GM19395 (cell line): ENCODE results near the gene GGTLC1.
"Not testable (repeated sequence)": the region's sequence is repeated elsewhere in the genome, so short reads cannot be mapped to it uniquely, and the experiment has no call there.

Experiments used
- ATAC-seq: cut with Tn5 transposase; IDR thresholded peaks from one replicate; pipeline ENCODE4 v1.9.1; 2021; ENCODE audit warnings: mild to moderate bottlenecking, moderate library complexity; ENCODE audit not compliant: unreplicated experiment

Gene GGTLC1

DNA sequence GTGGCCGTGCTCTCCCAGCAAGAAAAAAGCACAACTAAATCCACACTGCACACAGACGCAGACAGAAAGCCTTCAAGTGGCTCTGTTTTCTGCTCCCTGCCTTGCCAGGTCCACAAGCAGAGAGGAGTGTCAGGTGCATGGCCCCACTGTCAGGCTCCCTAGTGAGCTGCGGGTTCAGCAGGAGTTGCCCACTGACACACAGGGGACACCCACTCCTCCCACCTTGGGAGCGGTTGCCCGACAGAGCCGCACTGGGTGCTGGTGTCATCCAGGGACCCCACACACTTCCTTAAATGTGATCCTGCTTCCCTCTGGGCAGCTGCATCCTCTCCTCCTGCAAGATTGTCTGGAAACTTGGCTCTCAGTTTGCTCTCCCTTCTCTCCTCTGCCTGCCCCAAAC lies 6.7 kb upstream of the GGTLC1 start:
- not testable (repeated sequence) for ATAC-seq

- ATAC-seq = not testable (repeated sequence)
Measured at GRCh38 chr20:23994001-23994633, 5.5 kb upstream of the GGTLC1 start.

GRCh38 chr20:23993440-23993839 lies 4.9 kb upstream of the GGTLC1 start:
- not testable (repeated sequence) for ATAC-seq

DNA sequence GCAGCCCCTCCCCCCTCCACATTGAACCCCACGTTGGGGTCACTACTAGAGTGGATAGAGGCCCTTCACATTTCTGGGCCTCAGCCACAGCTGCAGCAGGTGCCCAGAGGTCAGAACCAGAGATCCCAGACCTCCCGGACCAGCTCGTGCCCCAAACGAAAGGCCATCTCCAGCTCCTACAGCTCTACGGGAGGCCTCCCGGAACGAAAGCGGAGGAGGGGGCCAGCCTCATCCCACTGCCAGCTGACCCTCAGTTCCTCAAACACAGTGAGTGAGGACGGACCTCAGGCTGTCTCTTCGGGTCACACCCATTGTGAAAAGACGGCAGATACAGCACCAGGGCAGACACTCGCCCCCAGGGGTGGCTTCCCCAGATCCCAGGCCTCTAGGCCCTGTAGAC lies 1.7 kb upstream of the GGTLC1 start:
- ATAC-seq = not testable (repeated sequence)

- ATAC-seq = not testable (repeated sequence)
Measured at GRCh38 chr20:23988966-23989365, 387 bp upstream of the GGTLC1 start.

GRCh38 chr20:23986716-23987115 lies 1.9 kb downstream of the GGTLC1 start:
- ATAC-seq = not testable (repeated sequence)

DNA sequence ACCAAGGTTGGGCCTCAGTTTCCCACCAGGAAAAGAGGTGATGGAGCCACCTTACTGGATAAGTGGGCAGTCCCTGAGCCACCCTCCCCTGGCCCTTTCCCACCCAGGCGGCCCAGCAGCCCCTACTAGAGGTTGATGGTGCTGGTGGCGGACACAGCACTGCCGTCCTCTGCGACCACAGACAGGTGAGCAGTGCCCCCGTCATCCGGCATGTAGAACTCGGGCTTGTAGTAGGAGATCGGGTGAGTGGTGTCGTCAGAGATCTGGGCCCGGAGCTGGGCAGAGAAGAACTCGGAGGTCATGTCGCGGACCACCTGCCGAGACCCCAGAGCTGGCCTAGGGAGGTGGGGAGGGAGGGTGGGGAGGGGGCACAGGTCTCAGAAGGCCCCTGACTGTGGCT lies 2.3 kb downstream of the GGTLC1 start:
- not testable (repeated sequence) for ATAC-seq

DNA sequence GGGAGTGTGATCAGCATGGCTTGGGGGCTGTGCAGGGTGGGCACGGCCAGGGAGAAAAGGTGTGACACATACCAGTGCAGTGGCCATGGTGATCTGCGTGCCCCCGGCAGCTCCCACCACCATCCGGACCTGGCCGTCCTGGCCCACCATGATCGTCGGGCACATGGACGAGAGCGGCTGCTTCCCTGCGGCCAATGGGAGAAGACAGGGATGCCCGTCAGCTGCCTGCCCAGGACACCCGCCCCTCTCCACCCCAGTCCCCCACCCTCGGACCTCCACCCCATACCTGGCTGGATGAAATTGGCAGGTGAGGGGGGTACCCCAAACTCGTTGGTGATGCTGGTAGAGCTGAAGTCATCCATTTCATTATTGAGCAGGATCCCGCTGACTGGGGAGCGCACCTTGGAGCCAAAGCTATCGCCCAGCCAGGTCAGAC lies 2.8 kb downstream of the GGTLC1 start:
- ATAC-seq = not testable (repeated sequence)

DNA sequence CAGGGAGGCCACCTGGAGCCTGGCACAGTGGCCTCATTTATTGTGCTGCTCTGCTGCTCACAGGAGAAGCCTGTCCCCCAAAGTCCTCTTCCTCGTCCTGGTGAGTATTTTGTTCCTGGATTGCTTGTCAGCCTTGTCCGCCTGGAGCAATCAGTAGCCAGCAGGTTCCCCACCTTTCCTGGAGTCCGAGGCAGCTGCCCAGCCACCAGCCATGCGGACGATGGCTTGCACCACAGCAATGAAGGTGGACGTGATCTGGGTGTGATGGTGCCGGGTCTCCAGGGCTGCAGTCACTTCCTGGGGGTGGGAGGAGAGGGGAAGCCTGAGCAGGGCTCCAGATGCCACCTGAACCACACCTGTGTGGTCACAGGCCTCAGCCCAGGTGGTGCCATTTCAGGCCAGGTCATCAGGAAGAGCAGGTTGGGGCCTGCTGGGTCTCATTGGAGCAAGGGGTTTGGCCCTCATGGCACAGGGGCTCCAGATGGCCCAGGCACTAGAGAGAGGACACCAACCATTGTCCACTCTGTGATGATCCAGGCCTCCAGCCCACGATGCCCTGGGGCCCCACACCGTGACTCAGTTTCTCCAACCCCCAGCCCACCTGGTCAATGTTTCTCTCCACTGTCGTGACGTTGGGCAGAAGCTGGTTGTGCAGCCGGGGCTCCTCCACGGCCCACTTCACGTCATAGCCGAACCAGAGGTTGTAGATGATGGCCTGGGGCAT lies 3.4 kb downstream of the GGTLC1 start:
- not testable (repeated sequence) for ATAC-seq

GRCh38 chr20:23984476-23985023 lies 4.0 kb downstream of the GGTLC1 start:
- not testable (repeated sequence) for ATAC-seq

- not testable (repeated sequence) for ATAC-seq
Measured at GRCh38 chr20:23982112-23983018, 6.2 kb downstream of the GGTLC1 start.

- ATAC-seq = not testable (repeated sequence)
Measured at GRCh38 chr20:23981526-23981925, 7.1 kb downstream of the GGTLC1 start.

GRCh38 chr20:23981014-23981413 lies 7.6 kb downstream of the GGTLC1 start:
- not testable (repeated sequence) for ATAC-seq

DNA sequence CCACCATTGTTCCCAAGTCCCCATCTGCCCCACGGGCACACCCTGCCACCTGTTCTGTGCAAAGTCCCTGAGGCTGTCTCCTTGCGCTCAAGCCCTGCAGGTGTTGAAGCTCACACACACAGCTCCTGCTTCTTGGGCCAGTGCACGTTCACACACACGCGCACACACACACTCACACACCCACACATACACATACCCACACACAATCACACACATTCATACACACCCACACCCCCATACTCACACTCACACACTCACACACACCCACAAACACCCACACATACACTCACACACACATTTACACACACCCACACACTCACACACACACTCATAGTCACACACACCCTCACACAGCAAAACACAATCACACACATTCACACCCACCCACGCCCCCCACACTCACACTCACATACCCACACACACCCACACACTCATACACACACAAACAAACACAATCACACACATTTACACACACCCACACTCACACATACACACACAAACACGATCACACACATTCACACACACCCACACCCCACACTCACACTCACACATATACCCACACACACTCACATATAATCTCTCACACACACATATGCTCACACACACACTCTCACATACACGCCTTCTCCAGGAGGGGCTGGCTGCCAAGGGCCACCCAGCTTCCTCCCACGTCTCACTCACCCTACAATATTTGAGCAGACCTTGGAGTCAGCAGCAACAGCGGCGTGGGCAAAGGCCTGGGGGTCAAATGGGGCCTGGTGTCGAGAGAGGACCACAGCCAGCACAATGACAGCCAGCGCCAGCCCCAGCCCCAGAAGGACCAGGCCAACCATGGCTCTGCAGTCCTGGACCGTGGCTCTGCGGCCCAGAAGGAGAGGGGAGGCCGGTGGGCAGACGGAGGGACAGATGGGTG lies 8.4 kb downstream of the GGTLC1 start:
- not testable (repeated sequence) for ATAC-seq

- not testable (repeated sequence) for ATAC-seq
Measured at GRCh38 chr20:23979380-23979779, 9.2 kb downstream of the GGTLC1 start.

- ATAC-seq = not testable (repeated sequence)
Measured at GRCh38 chr20:23978457-23978856, 10.1 kb downstream of the GGTLC1 start.

DNA sequence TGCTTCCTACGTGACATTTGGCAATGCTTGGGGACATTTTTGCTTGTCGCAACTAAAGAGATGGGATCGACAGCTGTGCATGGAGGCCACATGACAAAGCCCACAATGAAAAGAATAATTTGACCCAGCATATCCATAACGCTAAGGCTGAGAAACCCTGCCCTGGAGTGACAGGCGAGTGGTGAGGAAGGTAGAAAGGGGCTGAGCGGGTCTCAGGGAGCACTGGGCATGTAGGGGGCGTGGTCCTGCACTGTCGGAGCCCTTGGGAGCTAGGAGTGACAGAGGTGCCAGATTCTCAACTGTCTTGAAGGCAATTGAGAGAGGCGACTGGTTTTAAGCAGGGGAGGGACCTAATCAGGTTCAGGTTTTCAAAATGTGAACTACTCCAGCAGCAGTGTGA lies 13.6 kb downstream of the GGTLC1 start:
- no peak for ATAC-seq

DNA sequence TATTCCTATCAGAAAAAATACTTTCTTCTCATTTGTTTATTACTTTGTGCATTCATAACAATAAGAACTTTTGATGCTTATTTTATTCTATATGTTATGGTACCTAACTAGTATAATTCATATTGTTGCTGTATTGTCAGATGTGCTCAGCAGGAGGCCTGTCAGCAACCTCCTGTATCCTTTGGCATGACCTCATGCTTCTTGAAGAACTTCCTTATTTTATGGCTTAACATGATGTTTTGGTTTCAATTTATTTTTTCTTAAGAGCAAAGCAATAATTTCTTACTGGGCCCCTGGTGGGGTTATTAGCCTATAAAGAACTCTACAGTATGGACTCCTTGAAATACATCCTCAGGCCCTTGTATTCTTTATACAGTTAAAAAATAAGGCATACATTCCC lies 17.3 kb downstream of the GGTLC1 start:
- no peak for ATAC-seq

DNA sequence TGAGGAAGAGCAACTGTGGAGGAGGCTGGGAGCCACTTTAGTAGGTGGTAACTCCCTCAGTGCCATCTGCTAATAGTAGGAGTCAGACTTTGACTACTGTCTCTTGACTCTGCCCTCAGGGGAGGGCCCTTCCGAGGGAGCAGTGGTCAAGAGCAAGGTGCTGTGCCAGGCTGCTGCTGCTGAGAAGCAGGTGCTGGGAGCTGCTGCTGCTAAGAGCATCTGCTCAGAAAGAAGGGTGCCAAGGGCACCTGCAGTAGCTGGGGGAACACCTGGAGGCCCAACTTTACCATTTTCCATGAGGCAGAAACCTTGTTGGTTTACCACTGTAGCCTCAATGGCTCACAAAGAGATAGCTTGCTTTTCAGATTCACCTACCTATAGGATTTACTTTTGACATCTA lies 18.5 kb downstream of the GGTLC1 start:
- no peak for ATAC-seq

GRCh38 chr20:23967616-23967979 lies 21.0 kb downstream of the GGTLC1 start:
- no peak for ATAC-seq
